Gastroesophageal sphincter (tissue), 3 donors: ENCODE results near the gene SERPINB13.

ENCODE experiments used
- CTCF ChIP-seq, 4 experiments: fragments of 200-600 bp in 2 of 4; fragments of 450-650 bp in 2 of 4; sonication (generic) in 1 of 4; IDR thresholded peaks; one replicate each; pipeline ENCODE4 v1.5.1; 2017 to 2019; ENCODE audit warnings: antibody characterized with exemption in 4 of 4, mild to moderate bottlenecking in 2 of 4, moderate library complexity in 2 of 4
- EP300 ChIP-seq: sonication (generic); formaldehyde crosslinking; IDR thresholded peaks from one replicate; pipeline ENCODE4 v1.6.1; 2017; ENCODE audit warnings: antibody characterized with exemption, mild to moderate bottlenecking
- POLR2A ChIP-seq, 2 donors: fragments of 450-650 bp; IDR thresholded peaks; one replicate each; pipeline ENCODE4 v1.6.1; 2017; ENCODE audit warnings: antibody characterized with exemption in 2 of 2, mild to moderate bottlenecking in 2 of 2, moderate library complexity in 1 of 2
- POLR2AphosphoS5 ChIP-seq: sonication (generic); formaldehyde crosslinking; IDR thresholded peaks from one replicate; pipeline ENCODE4 v1.6.1; 2017; ENCODE audit warnings: antibody characterized with exemption

GRCh38 chr18:63544017-63544416 is 43.1 kb upstream of the SERPINB13 start:
- no peak for TF ChIP-seq POLR2A (IDR thresholded peaks at IDR 0.05)
- no peak for TF ChIP-seq CTCF (IDR thresholded peaks at IDR 0.05)
- no peak for TF ChIP-seq POLR2AphosphoS5
- no peak for TF ChIP-seq EP300
